Esophagus squamous epithelium (tissue), 4 donors: Measurements from ENCODE around the gene HLF.

Experiments used
- POLR2A ChIP-seq, 4 donors: fragments of 450-650 bp; IDR thresholded peaks; one replicate each; pipeline ENCODE4 v1.6.1; 2017; ENCODE audit warnings: antibody characterized with exemption in 4 of 4, mild to moderate bottlenecking in 4 of 4, moderate library complexity in 3 of 4
- TF ChIP-seq, protein P1 (sequence below), 6 experiments: fragments of 450-650 bp in 4 of 6; fragments of 200-600 bp in 2 of 6; sonication (generic) in 2 of 6; IDR thresholded peaks; one replicate each; pipeline ENCODE4 v1.5.1; 2016 to 2019; ENCODE audit warnings: antibody characterized with exemption in 6 of 6, mild to moderate bottlenecking in 4 of 6, moderate library complexity in 4 of 6

- no peak for TF ChIP-seq POLR2A (IDR thresholded peaks at IDR 0.05)
- TF ChIP-seq, protein P1, sequence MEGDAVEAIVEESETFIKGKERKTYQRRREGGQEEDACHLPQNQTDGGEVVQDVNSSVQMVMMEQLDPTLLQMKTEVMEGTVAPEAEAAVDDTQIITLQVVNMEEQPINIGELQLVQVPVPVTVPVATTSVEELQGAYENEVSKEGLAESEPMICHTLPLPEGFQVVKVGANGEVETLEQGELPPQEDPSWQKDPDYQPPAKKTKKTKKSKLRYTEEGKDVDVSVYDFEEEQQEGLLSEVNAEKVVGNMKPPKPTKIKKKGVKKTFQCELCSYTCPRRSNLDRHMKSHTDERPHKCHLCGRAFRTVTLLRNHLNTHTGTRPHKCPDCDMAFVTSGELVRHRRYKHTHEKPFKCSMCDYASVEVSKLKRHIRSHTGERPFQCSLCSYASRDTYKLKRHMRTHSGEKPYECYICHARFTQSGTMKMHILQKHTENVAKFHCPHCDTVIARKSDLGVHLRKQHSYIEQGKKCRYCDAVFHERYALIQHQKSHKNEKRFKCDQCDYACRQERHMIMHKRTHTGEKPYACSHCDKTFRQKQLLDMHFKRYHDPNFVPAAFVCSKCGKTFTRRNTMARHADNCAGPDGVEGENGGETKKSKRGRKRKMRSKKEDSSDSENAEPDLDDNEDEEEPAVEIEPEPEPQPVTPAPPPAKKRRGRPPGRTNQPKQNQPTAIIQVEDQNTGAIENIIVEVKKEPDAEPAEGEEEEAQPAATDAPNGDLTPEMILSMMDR (IDR thresholded peaks at IDR 0.05), result no peak
Observed at GRCh38 chr17:55341432-55341831, 76.7 kb downstream of the HLF start.
